Body of pancreas (tissue), 4 donors: ENCODE results near the gene EFNA5. TPM values are rescaled to one million over a fixed set of nuclear protein-coding genes. Genes with fewer than 3 reads are reported as not detected.

ENCODE experiments used
- ATAC-seq: fragments of 150-250 bp; one replicate; pipeline ENCODE4 v1.9.1; 2016
- DNase-seq, 4 donors: peaks; one replicate each; pipeline ENCODE4 v3.0.0-alpha.2; 2019
- H3K27ac ChIP-seq, 4 donors: fragments of 200-600 bp; sonication (generic); 1 replicate in 3 of 4; 2 replicates in 1 of 4; pipeline versions ENCODE4 v1.5.1 to v1.6.1; 2016 to 2019; ENCODE audit warnings: mild to moderate bottlenecking in 1 of 4, mixed read lengths in 1 of 4, moderate library complexity in 1 of 4
- H3K27me3 ChIP-seq, 2 donors: fragments of 200-600 bp; sonication (generic); one replicate each; pipeline ENCODE4 v1.6.0; 2016; ENCODE audit warnings: mild to moderate bottlenecking in 1 of 2
- H3K36me3 ChIP-seq, 2 donors: fragments of 200-600 bp; sonication (generic); replicated peaks in 1 of 2; 2 replicates each; pipeline ENCODE4 v1.5.1; 2016; ENCODE audit warnings: low read depth in 2 of 2; ENCODE audit not compliant: insufficient read depth in 1 of 2
- H3K4me1 ChIP-seq: fragments of 200-600 bp; sonication (generic); one replicate; pipeline ENCODE4 v1.6.0; 2016
- H3K4me3 ChIP-seq, 2 donors: fragments of 200-600 bp; sonication (generic); 1 replicate in 1 of 2; 2 replicates in 1 of 2; pipeline ENCODE4 v1.5.1; 2016 to 2019
- H3K9me3 ChIP-seq, 3 donors: fragments of 200-600 bp; sonication (generic); 1 replicate in 2 of 3; 2 replicates in 1 of 3; pipeline ENCODE4 v1.5.1; 2016
- CTCF ChIP-seq, 7 experiments: fragments of 450-650 bp in 4 of 7; fragments of 200-600 bp in 3 of 7; sonication (generic) in 3 of 7; IDR thresholded peaks; one replicate each; pipeline ENCODE4 v1.5.1; 2016 to 2019; ENCODE audit warnings: antibody characterized with exemption in 7 of 7
- POLR2A ChIP-seq, 3 donors: fragments of 450-650 bp; IDR thresholded peaks; one replicate each; pipeline ENCODE4 v1.6.1; 2016; ENCODE audit warnings: antibody characterized with exemption in 3 of 3, mild to moderate bottlenecking in 2 of 3
- WGBS, 2 donors: methylation state at CpG; one replicate each; pipeline ENCODE4 v1.1.5; 2017; 5-methylcytosine and 5-hydroxymethylcytosine counted together
- intact Hi-C: fragments of 100-400 bp; cut with DNase I; formaldehyde crosslinking; loops from one replicate; pipeline ENCODE4 v1.15.1; 2023
- total RNA-seq, 2 donors: library from RNA; depleted of rRNA; stranded (reverse); fragments of >200 nt; gene quantifications; one replicate each; pipeline ENCODE4 v1.1.0, GENCODE V29; 2016

The EFNA5 gene
- total RNA-seq, 2 donors from 2014 or later: 1.3 to 3.4 TPM

GRCh38 chr5:107469485-107470294 is 201.0 kb downstream of the EFNA5 start:
- peaks cover 0 to 3% of the 10 kb centered on the region in 2 donors for H3K27me3 ChIP-seq
- no peaks in the 10 kb centered on the region for H3K9me3 ChIP-seq
- no peaks in the 10 kb centered on the region for H3K36me3 ChIP-seq
- ATAC-seq (no peak), DNase-seq (no peak)
- TF ChIP-seq POLR2A (IDR thresholded peaks at IDR 0.05): no peak
- TF ChIP-seq CTCF (IDR thresholded peaks at IDR 0.05): no peak
- no peak overlapping the region for H3K4me3 ChIP-seq
- peak overlapping the region in 1 of 4 donors; percentile 23 for H3K27ac ChIP-seq
- WGBS, 2 donors: 65 to 72% methylated on average over 5 of the region's 5 CpGs
- peaks cover 2% of the 10 kb centered on the region for H3K4me1 ChIP-seq
- intact Hi-C loops: no loop called here

DNA sequence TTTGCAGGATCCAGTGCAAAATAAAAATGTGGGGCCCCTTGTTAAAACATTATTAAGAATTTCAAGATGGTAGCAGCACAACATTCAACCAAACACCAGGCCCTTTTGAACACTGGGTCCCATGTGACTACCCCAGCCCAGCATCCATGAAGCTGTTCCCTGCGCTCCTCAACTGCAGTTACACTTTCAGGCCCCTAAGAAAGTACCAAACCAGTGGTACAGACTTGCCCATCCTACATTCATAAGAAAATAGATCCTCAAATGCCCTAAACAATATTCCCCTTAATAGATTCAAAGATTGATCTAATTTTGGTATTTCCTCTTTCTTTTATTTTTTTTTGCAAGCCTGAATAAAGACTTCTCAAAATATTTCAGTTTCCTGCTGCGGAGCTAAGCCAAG is 201.7 kb downstream of the EFNA5 start:
- H3K4me3 ChIP-seq: no peak overlapping the region
- ATAC-seq (no peak), DNase-seq (no peak)
- intact Hi-C loops: no loop called here
- peak overlapping the region in 1 of 4 donors; percentile 23 for H3K27ac ChIP-seq
- no peaks in the 10 kb centered on the region for H3K36me3 ChIP-seq
- H3K4me1 ChIP-seq: no peaks in the 10 kb centered on the region
- no peak for TF ChIP-seq POLR2A (IDR thresholded peaks at IDR 0.05)
- TF ChIP-seq CTCF (IDR thresholded peaks at IDR 0.05): no peak
- peaks cover 0 to 3% of the 10 kb centered on the region in 2 donors for H3K27me3 ChIP-seq
- 83 to 91% methylated on average over 2 of the region's 2 CpGs for WGBS, 2 donors
- no peaks in the 10 kb centered on the region for H3K9me3 ChIP-seq

- Histone ChIP-seq H3K4me1 (no peaks in the 10 kb centered on the region), H3K27ac (no peak overlapping the region), H3K36me3 (no peaks in the 10 kb centered on the region), H3K4me3 (no peak overlapping the region), H3K27me3 (peaks cover 0 to 3% of the 10 kb centered on the region in 2 donors), H3K9me3 (no peaks in the 10 kb centered on the region)
- TF ChIP-seq POLR2A (IDR thresholded peaks at IDR 0.05) (no peak), CTCF (IDR thresholded peaks at IDR 0.05) (no peak)
- DNase-seq: no peak
- WGBS, 2 donors: 27 to 36% methylated on average over 1 of the region's 1 CpG
- intact Hi-C loops: no loop called here
- ATAC-seq: no peak
These were observed 202.5 kb downstream of the EFNA5 start for GRCh38 chr5:107468276-107468675.

GRCh38 chr5:107467137-107467932 is 203.4 kb downstream of the EFNA5 start:
- intact Hi-C loops: no loop called here
- Histone ChIP-seq H3K27me3 (peaks cover 0 to 6% of the 10 kb centered on the region in 2 donors), H3K9me3 (no peaks in the 10 kb centered on the region), H3K4me1 (no peaks in the 10 kb centered on the region), H3K4me3 (no peak overlapping the region), H3K36me3 (no peaks in the 10 kb centered on the region), H3K27ac (no peak overlapping the region)
- ATAC-seq (no peak), DNase-seq (no peak)
- WGBS, 2 donors: 83 to 85% methylated on average over 5 of the region's 5 CpGs
- TF ChIP-seq POLR2A (IDR thresholded peaks at IDR 0.05) (no peak), CTCF (IDR thresholded peaks at IDR 0.05) (no peak)
